Neural progenitor cell (in vitro differentiated cells): Measurements from ENCODE around the gene FKBP6.

ENCODE experiments used
- EZH2phosphoT487 ChIP-seq: fragments of 200-600 bp; sonication (generic); IDR thresholded peaks from 2 replicates; pipeline ENCODE4 v1.6.1; 2017; ENCODE audit warnings: antibody characterized with exemption
- TF ChIP-seq, protein P1 (sequence below): fragments of 200-600 bp; sonication (generic); IDR thresholded peaks from 2 replicates; pipeline ENCODE4 v1.5.1; 2017; ENCODE audit warnings: antibody characterized with exemption, mild to moderate bottlenecking

- TF ChIP-seq, protein P1, sequence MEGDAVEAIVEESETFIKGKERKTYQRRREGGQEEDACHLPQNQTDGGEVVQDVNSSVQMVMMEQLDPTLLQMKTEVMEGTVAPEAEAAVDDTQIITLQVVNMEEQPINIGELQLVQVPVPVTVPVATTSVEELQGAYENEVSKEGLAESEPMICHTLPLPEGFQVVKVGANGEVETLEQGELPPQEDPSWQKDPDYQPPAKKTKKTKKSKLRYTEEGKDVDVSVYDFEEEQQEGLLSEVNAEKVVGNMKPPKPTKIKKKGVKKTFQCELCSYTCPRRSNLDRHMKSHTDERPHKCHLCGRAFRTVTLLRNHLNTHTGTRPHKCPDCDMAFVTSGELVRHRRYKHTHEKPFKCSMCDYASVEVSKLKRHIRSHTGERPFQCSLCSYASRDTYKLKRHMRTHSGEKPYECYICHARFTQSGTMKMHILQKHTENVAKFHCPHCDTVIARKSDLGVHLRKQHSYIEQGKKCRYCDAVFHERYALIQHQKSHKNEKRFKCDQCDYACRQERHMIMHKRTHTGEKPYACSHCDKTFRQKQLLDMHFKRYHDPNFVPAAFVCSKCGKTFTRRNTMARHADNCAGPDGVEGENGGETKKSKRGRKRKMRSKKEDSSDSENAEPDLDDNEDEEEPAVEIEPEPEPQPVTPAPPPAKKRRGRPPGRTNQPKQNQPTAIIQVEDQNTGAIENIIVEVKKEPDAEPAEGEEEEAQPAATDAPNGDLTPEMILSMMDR: no peak
- TF ChIP-seq EZH2phosphoT487: no peak
These were observed 66.5 kb downstream of the FKBP6 start for GRCh38 chr7:73394422-73394821.
